ENCODE data around the gene GRK1.
"Not testable (repeated sequence)": the region's sequence is repeated elsewhere in the genome, so short reads cannot be mapped to it uniquely, and the experiment has no call there.

Gene GRK1

GRCh38 chr13:113750554-113751399 lies 83.8 kb downstream of the GRK1 start:
- in situ Hi-C loops (cut with MboI; ENCODE audit: low pct_unique_long_range_greater_than_20kb, low sequenced_read_pairs, unreplicated experiment): no loop called here

GRCh38 chr13:113751491-113751890 lies 84.5 kb downstream of the GRK1 start:
- TF ChIP-seq CTCF (IDR thresholded peaks at IDR 0.05; ENCODE audit: extremely low read depth, insufficient read depth, missing control alignments): no peak
- no peak for DNase-seq (ENCODE audit: low spot score)
- in situ Hi-C loops (cut with MboI; ENCODE audit: low pct_unique_long_range_greater_than_20kb, low sequenced_read_pairs, unreplicated experiment): no loop called here

More at GRCh38 chr13:113750554-113751399, 83.8 kb downstream of the GRK1 start:
- no peak for DNase-seq (ENCODE audit: low spot score)
- no peak for TF ChIP-seq CTCF (IDR thresholded peaks at IDR 0.05; ENCODE audit: extremely low read depth, insufficient read depth, missing control alignments)

- DNase-seq (ENCODE audit: low spot score); in situ Hi-C loops (cut with MboI; ENCODE audit: low pct_unique_long_range_greater_than_20kb, low sequenced_read_pairs, unreplicated experiment): not testable (repeated sequence)
These were observed 85.4 kb downstream of the GRK1 start for GRCh38 chr13:113752211-113752986.

GRCh38 chr13:113753171-113753570 lies 86.2 kb downstream of the GRK1 start:
- no peak for DNase-seq (ENCODE audit: low spot score)
- no peak for TF ChIP-seq CTCF (IDR thresholded peaks at IDR 0.05; ENCODE audit: extremely low read depth, insufficient read depth, missing control alignments)
- in situ Hi-C loops (cut with MboI; ENCODE audit: low pct_unique_long_range_greater_than_20kb, low sequenced_read_pairs, unreplicated experiment): no loop called here

GRCh38 chr13:113754242-113754641 lies 87.2 kb downstream of the GRK1 start:
- TF ChIP-seq CTCF (IDR thresholded peaks at IDR 0.05; ENCODE audit: extremely low read depth, insufficient read depth, missing control alignments): no peak

GRCh38 chr13:113754691-113755090 lies 87.7 kb downstream of the GRK1 start:
- no peak for TF ChIP-seq CTCF (IDR thresholded peaks at IDR 0.05; ENCODE audit: extremely low read depth, insufficient read depth, missing control alignments)
- in situ Hi-C loops (cut with MboI; ENCODE audit: low pct_unique_long_range_greater_than_20kb, low sequenced_read_pairs, unreplicated experiment): no loop called here
- no peak for DNase-seq (ENCODE audit: low spot score)

More at GRCh38 chr13:113754242-113754641, 87.2 kb downstream of the GRK1 start:
- no peak for DNase-seq (ENCODE audit: low spot score)
- in situ Hi-C loops (cut with MboI; ENCODE audit: low pct_unique_long_range_greater_than_20kb, low sequenced_read_pairs, unreplicated experiment): no loop called here
